GM13976 (cell line): ENCODE results near the gene ZNF526.
A peak's percentile ranks its signal among the peaks of the same experiment; 100 is the strongest.

Experiments
- DNase-seq: peaks from one replicate; pipeline ENCODE4 v3.0.0; 2012; ENCODE audit warnings: low spot score
- in situ Hi-C: fragments of 300-500 bp; cut with MboI; formaldehyde crosslinking; loops from one replicate; pipeline ENCODE4 v1.12.0; 2022; ENCODE audit warnings: low sequenced_read_pairs, mixed read lengths, inconsistent platforms; ENCODE audit not compliant: unreplicated experiment
- TF ChIP-seq, protein P1 (sequence below): IDR thresholded peaks from 2 replicates; pipeline ENCODE4 v1.5.1; 2012; ENCODE audit warnings: borderline replicate concordance, mild to moderate bottlenecking; ENCODE audit not compliant: insufficient read depth; ENCODE audit errors: extremely low read depth, missing control alignments, control extremely low read depth

Gene ZNF526

DNA sequence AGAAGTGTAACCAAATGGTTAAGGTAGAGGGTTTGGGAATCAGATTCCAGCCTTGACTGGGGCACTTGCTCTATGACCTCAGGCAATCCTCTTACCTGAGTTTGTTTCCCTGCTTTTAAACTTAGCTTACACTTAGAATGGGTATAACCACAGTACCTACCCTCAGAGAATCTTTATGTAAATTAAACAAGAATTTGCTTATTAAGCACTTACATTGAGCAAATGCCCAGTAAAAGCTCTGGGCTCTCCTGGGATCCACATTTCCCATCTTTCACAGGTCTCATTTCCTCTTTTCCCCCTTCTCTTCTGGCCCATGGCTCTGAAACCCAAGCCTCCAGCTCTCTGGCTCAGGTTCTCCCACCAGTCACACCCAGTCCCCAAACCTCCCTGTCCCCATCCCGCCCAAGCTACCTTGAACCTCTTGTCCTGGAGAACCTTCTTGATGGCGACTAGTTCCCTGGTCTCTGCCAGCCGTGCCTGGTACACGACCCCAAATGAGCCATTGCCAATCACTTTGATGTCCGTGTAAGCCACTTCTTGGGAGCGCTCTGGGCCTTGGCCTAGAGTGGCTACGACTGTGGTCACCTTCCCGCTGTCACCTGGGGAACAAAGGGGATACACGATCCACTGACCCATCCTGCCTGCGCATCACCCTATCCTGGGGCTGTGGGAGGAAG is 19.6 kb downstream of the ZNF526 start:
- TF ChIP-seq, protein P1, sequence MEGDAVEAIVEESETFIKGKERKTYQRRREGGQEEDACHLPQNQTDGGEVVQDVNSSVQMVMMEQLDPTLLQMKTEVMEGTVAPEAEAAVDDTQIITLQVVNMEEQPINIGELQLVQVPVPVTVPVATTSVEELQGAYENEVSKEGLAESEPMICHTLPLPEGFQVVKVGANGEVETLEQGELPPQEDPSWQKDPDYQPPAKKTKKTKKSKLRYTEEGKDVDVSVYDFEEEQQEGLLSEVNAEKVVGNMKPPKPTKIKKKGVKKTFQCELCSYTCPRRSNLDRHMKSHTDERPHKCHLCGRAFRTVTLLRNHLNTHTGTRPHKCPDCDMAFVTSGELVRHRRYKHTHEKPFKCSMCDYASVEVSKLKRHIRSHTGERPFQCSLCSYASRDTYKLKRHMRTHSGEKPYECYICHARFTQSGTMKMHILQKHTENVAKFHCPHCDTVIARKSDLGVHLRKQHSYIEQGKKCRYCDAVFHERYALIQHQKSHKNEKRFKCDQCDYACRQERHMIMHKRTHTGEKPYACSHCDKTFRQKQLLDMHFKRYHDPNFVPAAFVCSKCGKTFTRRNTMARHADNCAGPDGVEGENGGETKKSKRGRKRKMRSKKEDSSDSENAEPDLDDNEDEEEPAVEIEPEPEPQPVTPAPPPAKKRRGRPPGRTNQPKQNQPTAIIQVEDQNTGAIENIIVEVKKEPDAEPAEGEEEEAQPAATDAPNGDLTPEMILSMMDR, result no peak
- no peak for DNase-seq
- in situ Hi-C loops, result no loop called here

DNA sequence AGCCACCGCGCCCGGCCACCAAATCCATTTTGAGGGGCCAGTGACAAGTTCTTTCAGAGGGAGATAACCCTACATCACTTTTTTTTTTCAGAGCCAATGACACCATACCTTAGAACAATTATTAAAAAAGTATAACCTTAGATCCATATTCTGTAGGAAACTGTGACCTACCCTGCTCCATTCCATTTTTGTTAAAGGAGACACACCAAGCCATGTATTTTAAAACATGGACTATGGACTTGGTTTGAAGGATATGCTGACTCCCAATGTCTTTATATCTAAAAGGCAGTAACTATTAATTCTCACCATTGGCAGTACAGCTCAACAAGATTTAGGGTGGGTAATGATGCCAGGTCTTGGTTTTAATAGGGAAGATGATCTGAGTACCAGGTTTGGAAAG is 21.2 kb downstream of the ZNF526 start:
- in situ Hi-C loops, result no loop called here
- DNase-seq, result no peak
- TF ChIP-seq, protein P1, result no peak

DNA sequence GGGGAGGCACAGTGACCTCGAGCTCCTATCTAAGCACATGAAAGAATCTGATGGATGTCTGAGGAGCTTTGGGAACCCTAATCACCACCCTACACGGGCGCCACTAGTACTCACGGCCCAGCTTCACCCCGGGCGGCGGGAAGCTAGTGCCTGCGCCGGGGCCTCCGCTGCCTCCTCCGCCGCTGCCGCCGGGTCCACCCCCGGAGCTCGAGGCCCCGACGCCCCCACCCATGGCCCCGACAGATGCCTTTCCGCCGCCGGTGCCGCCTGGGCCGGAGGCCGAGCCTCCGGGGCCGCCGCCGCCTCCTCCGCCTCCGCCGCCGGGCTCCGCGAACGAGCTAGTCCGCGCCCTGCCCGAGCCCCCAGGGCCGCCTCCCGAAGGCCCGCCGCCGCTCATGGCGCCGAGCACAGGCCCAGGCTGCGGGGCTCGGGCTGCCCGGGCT is 22.0 kb downstream of the ZNF526 start:
- no peak for DNase-seq
- TF ChIP-seq, protein P1, result no peak
- in situ Hi-C loops, result no loop called here

DNA sequence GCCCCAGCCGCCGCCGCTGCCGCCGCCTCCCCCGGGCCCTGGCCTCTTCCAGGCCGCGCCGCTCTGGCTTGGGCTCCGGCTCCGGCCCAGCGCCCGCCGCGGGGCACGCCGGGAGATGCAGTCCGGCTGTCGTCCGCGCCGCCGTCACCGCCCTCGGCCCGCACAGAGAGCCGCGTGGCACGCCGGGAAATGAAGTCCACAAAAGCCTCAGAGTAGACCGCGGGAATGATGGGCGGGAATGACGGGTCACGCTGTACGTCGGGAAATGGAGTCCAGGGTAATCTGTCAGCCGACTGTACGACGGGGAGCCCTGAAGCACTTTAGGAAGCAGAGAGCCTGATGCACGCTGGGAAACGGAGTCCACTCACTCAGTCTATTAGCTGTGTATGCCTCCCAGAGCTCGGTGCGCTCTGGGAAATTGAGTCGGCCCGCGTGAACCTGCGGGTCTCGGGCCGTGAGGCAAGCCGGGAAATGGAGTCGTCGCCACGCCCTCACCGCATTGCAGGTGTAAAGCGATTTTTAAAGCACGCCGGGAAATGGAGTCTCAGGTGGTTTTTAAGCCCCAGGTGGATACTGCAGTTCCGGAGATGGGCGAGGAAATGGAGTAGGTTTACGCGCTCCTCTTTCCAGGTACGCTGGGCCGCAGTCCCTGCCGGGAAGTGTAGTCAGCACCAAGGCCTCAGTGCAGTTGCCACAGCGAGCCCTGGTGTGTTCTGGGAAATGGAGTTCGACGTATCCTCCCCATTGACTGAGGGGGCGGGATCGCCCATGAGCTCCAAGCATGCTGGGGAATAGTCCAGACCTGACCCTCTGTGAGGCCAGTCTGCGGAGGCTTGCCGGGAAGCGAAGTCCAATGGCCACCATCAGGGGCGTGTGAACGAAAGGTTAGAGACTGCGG is 22.6 kb downstream of the ZNF526 start, which contains the start of gene GSK3A:
Gene GSK3A, minus strand, starts transcription at position 91 of the 898 bp plus-strand sequence. CDS start 137 bp downstream, outside the sequence.
- DNase-seq, result peak; percentile 92
- in situ Hi-C loops, result no loop called here

DNA sequence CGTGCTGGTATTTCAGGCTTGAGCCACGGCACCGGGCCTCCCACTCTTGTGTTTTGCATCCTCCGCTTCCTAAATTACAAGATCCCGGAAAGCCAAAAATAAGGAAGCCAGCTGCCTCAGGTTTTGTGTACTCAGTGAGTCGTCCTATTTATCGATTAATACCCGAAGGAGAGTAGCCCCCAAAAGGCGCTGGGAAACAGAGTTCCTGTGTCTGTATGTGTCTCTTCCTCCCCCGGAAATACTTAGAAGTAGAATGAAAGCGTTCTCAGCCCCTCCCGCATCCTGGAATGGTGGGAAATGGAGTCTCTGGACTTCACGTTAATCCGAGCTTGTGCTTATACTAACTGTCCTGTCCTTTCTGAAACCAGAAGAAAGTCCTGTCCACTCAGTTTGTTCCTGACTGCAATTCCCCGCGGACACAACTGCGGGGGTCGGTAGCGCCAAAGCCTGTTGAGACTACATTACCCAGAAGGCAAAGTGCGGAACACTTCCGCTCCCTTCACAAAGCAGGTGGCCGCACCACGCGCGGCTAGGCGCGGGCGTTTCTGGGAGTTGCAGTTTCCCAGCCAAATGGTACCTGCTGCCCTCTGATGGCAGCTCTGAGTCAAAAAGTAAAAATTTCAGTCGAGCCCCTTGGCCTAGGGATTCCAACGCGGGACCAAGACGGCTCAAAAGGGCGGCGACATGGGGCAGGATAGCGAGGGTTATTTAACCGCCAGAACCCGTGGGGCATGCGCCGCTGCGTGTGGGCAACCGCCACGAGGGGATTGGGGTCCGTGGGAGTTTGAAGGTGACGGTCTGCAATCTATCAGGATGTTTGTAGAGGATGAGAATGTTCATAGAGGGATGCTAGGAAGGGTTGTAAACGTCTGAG is 24.5 kb downstream of the ZNF526 start:
- in situ Hi-C loops, result no loop called here
- TF ChIP-seq, protein P1, result peak; percentile 70
- DNase-seq, result peak; percentile 89

More for the DNA sequence above, 22.6 kb downstream of the ZNF526 start, which contains the start of gene GSK3A:
- TF ChIP-seq, protein P1, result no peak

DNA sequence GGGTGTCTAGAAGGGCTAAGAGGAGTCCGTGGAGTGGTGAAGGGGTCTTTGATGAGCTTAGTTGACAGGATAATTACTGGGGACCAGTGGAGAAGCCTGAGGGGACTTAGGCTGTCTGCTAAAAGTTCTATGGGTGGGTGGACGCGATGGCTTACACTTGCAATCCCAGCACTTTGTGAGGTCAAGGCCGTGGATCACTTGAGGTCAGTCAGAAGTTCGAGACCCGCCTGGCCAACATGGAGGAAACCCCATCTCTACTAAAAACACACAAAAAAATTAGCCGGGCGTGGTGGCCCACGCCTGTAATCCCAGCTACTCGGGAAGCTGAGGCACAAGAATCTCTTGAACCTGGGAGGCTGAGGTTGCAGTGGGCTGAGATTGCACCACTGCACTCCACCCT is 25.1 kb downstream of the ZNF526 start:
- TF ChIP-seq, protein P1, result no peak
- in situ Hi-C loops, result no loop called here
- no peak for DNase-seq
